Endothelial cell of umbilical vein (primary cell): Measurements from ENCODE around the gene CD48. TPM values are rescaled to one million over a fixed set of nuclear protein-coding genes. Genes with fewer than 3 reads are reported as not detected.

Experiments
- BruUV-seq: library from RNA; stranded (reverse); fragments of 400-500 nt; replicated peaks from 2 replicates; lab custom pipeline; 2021; lab: Mats Ljungman, UMichigan
- CTCF ChIA-PET: fragments of 300-600, 350-600 bp; sonication (Branson Sonifier 250); formaldehyde crosslinking; loops from one replicate; lab custom pipeline; 2021; ENCODE audit warnings: antibody characterized with exemption, inconsistent platforms; lab: Charles Lee
- POLR2A ChIA-PET: fragments of 300-600, 350-600 bp; sonication (Branson Sonifier 250); formaldehyde crosslinking; loops from one replicate; lab custom pipeline; 2021; ENCODE audit warnings: antibody characterized with exemption, inconsistent platforms; lab: Charles Lee
- DNase-seq: peaks from one replicate; pipeline ENCODE4 v3.0.0-alpha.2; 2011; ENCODE audit warnings: low read depth, low spot score
- FAIRE-seq: peaks from 2 replicates; lab custom pipeline; 2011; peaks lifted over from hg19 to GRCh38; lab: Jason Lieb, UNC
- H2AFZ ChIP-seq: 2 replicates; pipeline ENCODE4 v1.6.0; 2012; ENCODE audit warnings: low read depth, low read length, control low read depth, inconsistent platforms
- H3K27ac ChIP-seq: 2 replicates; pipeline ENCODE4 v1.5.1; 2011; ENCODE audit warnings: low read depth, mild to moderate bottlenecking, control low read depth, low read length, moderate library complexity; ENCODE audit not compliant: insufficient read depth
- H3K27me3 ChIP-seq, 2 experiments: 2 replicates each; pipeline versions ENCODE4 v1.6.0 to v1.6.1; 2011; ENCODE audit warnings: low read length in 2 of 2, mixed read lengths in 1 of 2; ENCODE audit not compliant: control insufficient read depth in 2 of 2, insufficient read depth in 2 of 2
- H3K36me3 ChIP-seq, 2 experiments: 2 replicates in 1 of 2; 3 replicates in 1 of 2; pipeline ENCODE4 v1.5.1; 2011; ENCODE audit warnings: low read length in 2 of 2, mild to moderate bottlenecking in 1 of 2, moderate library complexity in 1 of 2; ENCODE audit not compliant: control insufficient read depth in 2 of 2, insufficient read depth in 2 of 2; ENCODE audit errors: extremely low read depth in 1 of 2
- H3K4me1 ChIP-seq: 3 replicates; pipeline ENCODE4 v1.5.1; 2011; ENCODE audit warnings: mild to moderate bottlenecking, low read length; ENCODE audit not compliant: control insufficient read depth, insufficient read depth; ENCODE audit errors: extremely low read depth
- H3K4me2 ChIP-seq: 2 replicates; pipeline ENCODE4 v1.6.1; 2011; ENCODE audit warnings: low read length, control low read depth, mixed read lengths; ENCODE audit not compliant: insufficient read depth
- H3K4me3 ChIP-seq, 3 experiments: fragments of 200-600 bp in 1 of 3; sonication (generic), shearing (Covaris generic) in 1 of 3; replicated peaks in 1 of 3; 2 replicates each; pipeline ENCODE4 v1.5.1; 2011 to 2016; ENCODE audit warnings: control low read depth in 3 of 3, low read length in 3 of 3, mild to moderate bottlenecking in 2 of 3, inconsistent platforms in 1 of 3, low read depth in 1 of 3, moderate library complexity in 1 of 3; ENCODE audit not compliant: insufficient read depth in 1 of 3
- H3K79me2 ChIP-seq: 2 replicates; pipeline ENCODE4 v1.6.0; 2012; ENCODE audit warnings: low read length, inconsistent platforms; ENCODE audit not compliant: control insufficient read depth, insufficient read depth
- H3K9ac ChIP-seq: replicated peaks from 2 replicates; pipeline ENCODE3; 2011; ENCODE audit warnings: low read length, control low read depth; ENCODE audit not compliant: insufficient read depth; ENCODE audit errors: extremely low read depth
- H3K9me1 ChIP-seq: replicated peaks from 3 replicates; pipeline ENCODE4 v1.6.0; 2011; ENCODE audit warnings: mild to moderate bottlenecking, low read length; ENCODE audit not compliant: control insufficient read depth, insufficient read depth; ENCODE audit errors: extremely low read depth
- H3K9me3 ChIP-seq: replicated peaks from 2 replicates; pipeline ENCODE4 v1.5.1; 2012; ENCODE audit warnings: low read length, inconsistent platforms; ENCODE audit not compliant: control insufficient read depth, insufficient read depth
- H4K20me1 ChIP-seq: replicated peaks from 2 replicates; pipeline ENCODE3; 2011; ENCODE audit warnings: mild to moderate bottlenecking, low read length; ENCODE audit not compliant: control insufficient read depth, insufficient read depth; ENCODE audit errors: extremely low read depth
- EZH2 ChIP-seq: IDR thresholded peaks from 2 replicates; pipeline ENCODE4 v1.6.1; 2012; ENCODE audit warnings: borderline replicate concordance, low read depth, mild to moderate bottlenecking, moderate library complexity, low read length, inconsistent platforms; ENCODE audit not compliant: severe bottlenecking
- FOS ChIP-seq: IDR thresholded peaks from 2 replicates; pipeline ENCODE4 v1.6.1; 2011; ENCODE audit warnings: mild to moderate bottlenecking, low read length, moderate library complexity, borderline replicate concordance; ENCODE audit not compliant: insufficient read depth
- GATA2 ChIP-seq: IDR thresholded peaks from 2 replicates; pipeline ENCODE4 v1.7.0; 2011; ENCODE audit warnings: low read depth, mild to moderate bottlenecking, moderate library complexity, mixed read lengths, low read length; ENCODE audit not compliant: insufficient read length, insufficient read depth
- JUN ChIP-seq: IDR thresholded peaks from 2 replicates; pipeline ENCODE4 v1.6.1; 2011; ENCODE audit warnings: borderline replicate concordance, low read depth; ENCODE audit not compliant: insufficient read length, insufficient read depth
- MYC ChIP-seq: IDR thresholded peaks from one replicate; pipeline ENCODE4 v1.6.1; 2011; ENCODE audit warnings: mild to moderate bottlenecking, low read depth, low read length
- POLR2A ChIP-seq: IDR thresholded peaks from 2 replicates; pipeline ENCODE4 v1.6.1; 2012; ENCODE audit warnings: low read depth, mild to moderate bottlenecking, control low read depth, low read length
- POLR2AphosphoS5 ChIP-seq: IDR thresholded peaks from 2 replicates; pipeline ENCODE4 v1.6.1; 2012; ENCODE audit warnings: low read depth, mild to moderate bottlenecking, control low read depth, low read length, moderate library complexity; ENCODE audit not compliant: insufficient read depth
- dilution Hi-C: fragments of 300-500 bp; cut with MboI; formaldehyde crosslinking; loops from one replicate; pipeline ENCODE4 v1.15.0; 2019; ENCODE audit warnings: low sequenced_read_pairs; ENCODE audit not compliant: extremely low pct_ligation_motif_present
- intact Hi-C: fragments of 100-400 bp; cut with micrococcal nuclease; formaldehyde crosslinking; loops from one replicate; pipeline ENCODE4 v1.10.0; 2022
- polyA plus RNA-seq, 4 experiments: library from polyadenylated mRNA; depleted of rRNA in 3 of 4; stranded (reverse) in 3 of 4; unstranded in 1 of 4; fragments of >200 nt; gene quantifications; 2 replicates each; pipeline versions ENCODE4 v1.2.1 to v1.2.3, GENCODE V29; 2011 to 2012; ENCODE audit warnings: missing spikeins in 1 of 4
- total RNA-seq: library from RNA; stranded (reverse); gene quantifications from 2 replicates; pipeline ENCODE4 v1.2.3, GENCODE V29; 2021
- TF ChIP-seq, protein P1 (sequence below): IDR thresholded peaks from 2 replicates; pipeline ENCODE4 v1.6.1; 2011; ENCODE audit not compliant: insufficient read depth, insufficient read length
- TF ChIP-seq, protein P2 (sequence below), 2 donors: IDR thresholded peaks; 1 replicate in 1 of 2; 2 replicates in 1 of 2; pipeline ENCODE4 v1.5.1; 2011; ENCODE audit warnings: low read length in 2 of 2, mild to moderate bottlenecking in 2 of 2, moderate library complexity in 2 of 2, control low read depth in 1 of 2, inconsistent platforms in 1 of 2, low read depth in 1 of 2; ENCODE audit not compliant: insufficient read depth in 1 of 2; ENCODE audit errors: extremely low read depth in 1 of 2

The CD48 gene
- total and polyA plus RNA-seq, 2 donors (not counting 3 experiments of a cell fraction or from before 2014, with no cell fraction given) = not detected

DNA sequence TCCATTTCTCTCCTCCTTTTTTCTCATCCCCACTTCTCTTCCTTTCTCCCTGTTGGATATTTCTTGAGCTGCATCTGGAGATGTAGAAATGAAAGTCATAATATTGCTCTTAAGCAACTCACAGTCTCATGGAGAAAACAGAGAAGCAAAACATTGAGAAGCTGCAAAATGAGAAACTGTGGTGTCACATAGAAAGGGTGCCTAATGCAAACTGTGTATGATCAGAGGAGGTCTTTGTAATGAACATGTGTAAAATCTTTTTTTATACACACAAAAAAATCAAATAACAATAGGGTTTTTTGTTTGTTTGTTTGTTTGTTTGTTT lies 15.7 kb upstream of the CD48 start:
- no peaks in the 10 kb centered on the region for H3K79me2 ChIP-seq
- H3K27me3 ChIP-seq = no peaks in the 10 kb centered on the region
- H3K4me2 ChIP-seq = no peak overlapping the region
- DNase-seq (no peak), FAIRE-seq (no peak)
- H3K4me1 ChIP-seq = no peaks in the 10 kb centered on the region
- no peak overlapping the region for H3K4me3 ChIP-seq
- TF ChIP-seq EZH2 (no peak), JUN (no peak), POLR2AphosphoS5 (no peak), GATA2 (no peak), FOS (no peak), MYC (no peak), POLR2A (no peak)
- TF ChIP-seq, protein P1, sequence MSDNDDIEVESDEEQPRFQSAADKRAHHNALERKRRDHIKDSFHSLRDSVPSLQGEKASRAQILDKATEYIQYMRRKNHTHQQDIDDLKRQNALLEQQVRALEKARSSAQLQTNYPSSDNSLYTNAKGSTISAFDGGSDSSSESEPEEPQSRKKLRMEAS = no peak
- TF ChIP-seq, protein P2, sequence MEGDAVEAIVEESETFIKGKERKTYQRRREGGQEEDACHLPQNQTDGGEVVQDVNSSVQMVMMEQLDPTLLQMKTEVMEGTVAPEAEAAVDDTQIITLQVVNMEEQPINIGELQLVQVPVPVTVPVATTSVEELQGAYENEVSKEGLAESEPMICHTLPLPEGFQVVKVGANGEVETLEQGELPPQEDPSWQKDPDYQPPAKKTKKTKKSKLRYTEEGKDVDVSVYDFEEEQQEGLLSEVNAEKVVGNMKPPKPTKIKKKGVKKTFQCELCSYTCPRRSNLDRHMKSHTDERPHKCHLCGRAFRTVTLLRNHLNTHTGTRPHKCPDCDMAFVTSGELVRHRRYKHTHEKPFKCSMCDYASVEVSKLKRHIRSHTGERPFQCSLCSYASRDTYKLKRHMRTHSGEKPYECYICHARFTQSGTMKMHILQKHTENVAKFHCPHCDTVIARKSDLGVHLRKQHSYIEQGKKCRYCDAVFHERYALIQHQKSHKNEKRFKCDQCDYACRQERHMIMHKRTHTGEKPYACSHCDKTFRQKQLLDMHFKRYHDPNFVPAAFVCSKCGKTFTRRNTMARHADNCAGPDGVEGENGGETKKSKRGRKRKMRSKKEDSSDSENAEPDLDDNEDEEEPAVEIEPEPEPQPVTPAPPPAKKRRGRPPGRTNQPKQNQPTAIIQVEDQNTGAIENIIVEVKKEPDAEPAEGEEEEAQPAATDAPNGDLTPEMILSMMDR (IDR thresholded peaks at IDR 0.05; ENCODE audit: extremely low read depth in 1 of 2, insufficient read depth in 1 of 2, low read depth in 1 of 2, low read length in 2 of 2) = no peak
- CTCF ChIA-PET = interaction anchor here (0.5 to 4.8 kb wide), 9 partner anchors 11 to 655 kb away, joined by 3 to 43 read pairs (median 4); partner anchors contain the start of genes ITLN2 and SLAMF7
- H2AFZ ChIP-seq = peak overlapping the region; percentile 32
- no peaks in the 10 kb centered on the region for H3K36me3 ChIP-seq
- intact Hi-C loops (loop anchor here (1.0 to 5.0 kb wide), 5 partner anchors 103 to 414 kb away; partner anchors contain the start of gene KLHDC9), dilution Hi-C loops (no loop called here)
- no peaks in the 10 kb centered on the region for H3K9me1 ChIP-seq
- POLR2A ChIA-PET = no interaction called here
- H3K27ac ChIP-seq = no peak overlapping the region
- BruUV-seq = no TSS peak
- no peaks in the 10 kb centered on the region for H3K9me3 ChIP-seq
- no peaks in the 10 kb centered on the region for H4K20me1 ChIP-seq
- no peak overlapping the region for H3K9ac ChIP-seq
